Peyer's patch (tissue), 4 donors: ENCODE measurements around the gene SYNPR. TPM values are rescaled to one million over a fixed set of nuclear protein-coding genes. Genes with fewer than 3 reads are reported as not detected.

Source experiments
- DNase-seq, 3 donors: peaks; one replicate each; pipeline ENCODE4 v3.0.0-alpha.2; 2017 to 2019
- H3K27ac ChIP-seq, 4 donors: fragments of 200-600 bp; sonication (generic); one replicate each; pipeline ENCODE4 v1.5.1; 2016 to 2019
- H3K27me3 ChIP-seq, 2 donors: fragments of 200-600 bp; sonication (generic); one replicate each; pipeline ENCODE4 v1.5.1; 2019
- H3K36me3 ChIP-seq, 3 donors: fragments of 200-600 bp; sonication (generic); one replicate each; pipeline ENCODE4 v1.5.1; 2016 to 2019
- H3K4me1 ChIP-seq, 4 donors: fragments of 200-600 bp; sonication (generic); one replicate each; pipeline ENCODE4 v1.5.1; 2016 to 2019
- H3K4me3 ChIP-seq, 4 donors: fragments of 200-600 bp; sonication (generic); 1 replicate in 3 of 4; 2 replicates in 1 of 4; pipeline ENCODE4 v1.5.1; 2016 to 2019; ENCODE audit warnings: mild to moderate bottlenecking in 1 of 4
- H3K9me3 ChIP-seq, 4 donors: fragments of 200-600 bp; sonication (generic); one replicate each; pipeline ENCODE4 v1.5.1; 2016 to 2019; ENCODE audit warnings: mild to moderate bottlenecking in 1 of 4
- CTCF ChIP-seq, 6 experiments: fragments of 450-650 bp in 4 of 6; fragments of 200-600 bp in 2 of 6; sonication (generic) in 1 of 6; IDR thresholded peaks; one replicate each; pipeline ENCODE4 v1.5.1; 2017 to 2019; ENCODE audit warnings: antibody characterized with exemption in 6 of 6, mild to moderate bottlenecking in 3 of 6, moderate library complexity in 1 of 6
- POLR2A ChIP-seq, 2 donors: fragments of 450-650 bp; IDR thresholded peaks; one replicate each; pipeline ENCODE4 v1.5.1; 2017; ENCODE audit warnings: antibody characterized with exemption in 2 of 2, mild to moderate bottlenecking in 2 of 2, moderate library complexity in 2 of 2
- total RNA-seq, 4 donors: library from RNA; depleted of rRNA; stranded (reverse); fragments of >200 nt; gene quantifications; one replicate each; pipeline ENCODE4 v1.1.0, GENCODE V29; 2016

SYNPR gene
- total RNA-seq, 4 donors from 2014 or later, result not detected

- Histone ChIP-seq H3K4me1 (no peaks in the 10 kb centered on the region), H3K9me3 (no peaks in the 10 kb centered on the region), H3K4me3 (no peak overlapping the region), H3K27ac (no peak overlapping the region), H3K27me3 (no peaks in the 10 kb centered on the region), H3K36me3 (no peaks in the 10 kb centered on the region)
- TF ChIP-seq POLR2A (IDR thresholded peaks at IDR 0.05), result no peak
- TF ChIP-seq CTCF (IDR thresholded peaks at IDR 0.05), result no peak
- DNase-seq, result no peak
These were observed 86.4 kb downstream of the SYNPR start for GRCh38 chr3:63364495-63364894.

- no peaks in the 10 kb centered on the region for H3K27me3 ChIP-seq
- TF ChIP-seq CTCF (IDR thresholded peaks at IDR 0.05) (peak in 3 of 6 experiments; percentile 46 to 52 (median 46)), POLR2A (IDR thresholded peaks at IDR 0.05) (no peak)
- H3K36me3 ChIP-seq, result no peaks in the 10 kb centered on the region
- no peak overlapping the region for H3K4me3 ChIP-seq
- no peak for DNase-seq
- H3K9me3 ChIP-seq, result no peaks in the 10 kb centered on the region
- H3K27ac ChIP-seq, result no peak overlapping the region
- no peaks in the 10 kb centered on the region for H3K4me1 ChIP-seq
These were observed 86.8 kb downstream of the SYNPR start for GRCh38 chr3:63364910-63365309.

GRCh38 chr3:63365671-63366070, 87.6 kb downstream of the SYNPR start:
- Histone ChIP-seq H3K27me3 (no peaks in the 10 kb centered on the region), H3K27ac (no peak overlapping the region), H3K4me1 (no peaks in the 10 kb centered on the region), H3K36me3 (no peaks in the 10 kb centered on the region), H3K9me3 (no peaks in the 10 kb centered on the region), H3K4me3 (no peak overlapping the region)
- TF ChIP-seq POLR2A (IDR thresholded peaks at IDR 0.05), result no peak
- no peak for TF ChIP-seq CTCF (IDR thresholded peaks at IDR 0.05)
- no peak for DNase-seq

GRCh38 chr3:63370094-63370493, 92.0 kb downstream of the SYNPR start:
- no peaks in the 10 kb centered on the region for H3K9me3 ChIP-seq
- H3K4me1 ChIP-seq, result no peaks in the 10 kb centered on the region

GRCh38 chr3:63383040-63383439, 104.9 kb downstream of the SYNPR start:
- Histone ChIP-seq H3K9me3 (no peaks in the 10 kb centered on the region), H3K27me3 (no peaks in the 10 kb centered on the region), H3K4me1 (no peaks in the 10 kb centered on the region), H3K27ac (no peak overlapping the region), H3K36me3 (no peaks in the 10 kb centered on the region), H3K4me3 (no peak overlapping the region)
- TF ChIP-seq CTCF (IDR thresholded peaks at IDR 0.05) (no peak), POLR2A (IDR thresholded peaks at IDR 0.05) (no peak)
- DNase-seq, result no peak

More at GRCh38 chr3:63370094-63370493, 92.0 kb downstream of the SYNPR start:
- Histone ChIP-seq H3K27ac (no peak overlapping the region), H3K36me3 (no peaks in the 10 kb centered on the region), H3K27me3 (no peaks in the 10 kb centered on the region), H3K4me3 (no peak overlapping the region)
- TF ChIP-seq POLR2A (IDR thresholded peaks at IDR 0.05) (no peak), CTCF (IDR thresholded peaks at IDR 0.05) (no peak)
- DNase-seq, result no peak

GRCh38 chr3:63384382-63384781, 106.3 kb downstream of the SYNPR start:
- no peak for DNase-seq
- Histone ChIP-seq H3K36me3 (no peaks in the 10 kb centered on the region), H3K27ac (no peak overlapping the region), H3K4me1 (no peaks in the 10 kb centered on the region), H3K4me3 (no peak overlapping the region), H3K27me3 (no peaks in the 10 kb centered on the region), H3K9me3 (no peaks in the 10 kb centered on the region)
- TF ChIP-seq CTCF (IDR thresholded peaks at IDR 0.05), result no peak
- TF ChIP-seq POLR2A (IDR thresholded peaks at IDR 0.05), result no peak
